NCI-H510A (cell line): ENCODE measurements around the gene SLIT1.

Source experiments
- DNase-seq: peaks from one replicate; lab custom pipeline; 2025; lab: John Stamatoyannopoulos, UW

Gene SLIT1

GRCh38 chr10:96968682-96969423, 216.9 kb downstream of the SLIT1 start:
- DNase-seq: no peak

GRCh38 chr10:96967847-96968246, 217.9 kb downstream of the SLIT1 start:
- DNase-seq: no peak

GRCh38 chr10:96964131-96964530, 221.6 kb downstream of the SLIT1 start:
- no peak for DNase-seq

GRCh38 chr10:96960872-96961271, 224.9 kb downstream of the SLIT1 start:
- no peak for DNase-seq

GRCh38 chr10:96959733-96960132, 226.0 kb downstream of the SLIT1 start:
- no peak for DNase-seq

GRCh38 chr10:96958071-96958470, 227.7 kb downstream of the SLIT1 start:
- no peak for DNase-seq

- no peak for DNase-seq
Measured at GRCh38 chr10:96955794-96956193, 230.0 kb downstream of the SLIT1 start.

GRCh38 chr10:96951954-96952353, 233.8 kb downstream of the SLIT1 start:
- no peak for DNase-seq

GRCh38 chr10:96949039-96949683, 236.6 kb downstream of the SLIT1 start:
- DNase-seq: no peak
